Kidney glomerular epithelial cell (primary cell): ENCODE data around the gene NKTR.

Experiments
- DNase-seq: peaks from one replicate; lab custom pipeline; 2025; lab: John Stamatoyannopoulos, UW

Gene NKTR

GRCh38 chr3:42651248-42652091, 51.0 kb downstream of the NKTR start:
- DNase-seq: peak; percentile 53

- DNase-seq: no peak
Observed at GRCh38 chr3:42652251-42652610, 51.7 kb downstream of the NKTR start.

GRCh38 chr3:42652611-42653302, 52.3 kb downstream of the NKTR start:
- DNase-seq: peak; percentile 82

GRCh38 chr3:42653303-42653559, 52.7 kb downstream of the NKTR start:
- no peak for DNase-seq

- DNase-seq: no peak
Observed at GRCh38 chr3:42653560-42654330, 53.3 kb downstream of the NKTR start, which contains the start of gene ZBTB47. TSS of gene ZBTB47 (plus strand) at chr3:42653697. CDS start at chr3:42658356, 4,659 bp downstream.

GRCh38 chr3:42654331-42655201, 54.1 kb downstream of the NKTR start:
- DNase-seq: no peak

- no peak for DNase-seq
Observed at GRCh38 chr3:42655331-42655888, 54.9 kb downstream of the NKTR start.

GRCh38 chr3:42655980-42656679, 55.6 kb downstream of the NKTR start:
- DNase-seq: no peak

- DNase-seq: no peak
Observed at GRCh38 chr3:42656680-42657610, 56.5 kb downstream of the NKTR start.

- DNase-seq: no peak
Observed at GRCh38 chr3:42657675-42658074, 57.2 kb downstream of the NKTR start.

- no peak for DNase-seq
Observed at GRCh38 chr3:42658091-42658770, 57.7 kb downstream of the NKTR start.

- DNase-seq: no peak
Observed at GRCh38 chr3:42658771-42659390, 58.4 kb downstream of the NKTR start.

- DNase-seq: no peak
Observed at GRCh38 chr3:42659451-42660130, 59.1 kb downstream of the NKTR start.

GRCh38 chr3:42660131-42660715, 59.7 kb downstream of the NKTR start:
- DNase-seq: no peak

GRCh38 chr3:42660898-42661297, 60.4 kb downstream of the NKTR start:
- no peak for DNase-seq

GRCh38 chr3:42661593-42662022, 61.1 kb downstream of the NKTR start:
- DNase-seq: no peak

GRCh38 chr3:42662037-42662812, 61.7 kb downstream of the NKTR start:
- DNase-seq: no peak
